Gastrocnemius medialis (tissue), 4 donors: ENCODE results near the gene SNRK. TPM values are rescaled to one million over a fixed set of nuclear protein-coding genes. Genes with fewer than 3 reads are reported as not detected.
A peak's percentile ranks its signal among the peaks of the same experiment; 100 is the strongest.

Experiments
- ATAC-seq, 2 donors: fragments of 150-250 bp; one replicate each; pipeline ENCODE4 v1.9.1; 2016
- DNase-seq, 2 donors: peaks; one replicate each; pipeline ENCODE4 v3.0.0-alpha.2; 2019
- H3K27ac ChIP-seq, 4 donors: fragments of 200-600 bp; sonication (generic); 1 replicate in 1 of 4; 2 replicates in 3 of 4; pipeline ENCODE4 v1.5.1; 2016 to 2018; ENCODE audit warnings: mild to moderate bottlenecking in 2 of 4, moderate library complexity in 1 of 4
- H3K27me3 ChIP-seq, 3 donors: fragments of 200-600 bp; sonication (generic) in 2 of 3; 1 replicate in 1 of 3; 2 replicates in 2 of 3; pipeline versions ENCODE4 v1.5.1 to v1.6.0; 2016 to 2019; ENCODE audit warnings: mild to moderate bottlenecking in 1 of 3, moderate library complexity in 1 of 3
- H3K36me3 ChIP-seq, 2 donors: fragments of 200-600 bp; sonication (generic) in 1 of 2; one replicate each; pipeline ENCODE4 v1.5.1; 2017 to 2018
- H3K4me1 ChIP-seq, 2 donors: fragments of 200-600 bp; sonication (generic) in 1 of 2; one replicate each; pipeline ENCODE4 v1.5.1; 2016 to 2017; ENCODE audit warnings: mild to moderate bottlenecking in 2 of 2
- H3K4me3 ChIP-seq, 4 donors: fragments of 200-600 bp; sonication (generic) in 3 of 4; 1 replicate in 1 of 4; 2 replicates in 3 of 4; pipeline ENCODE4 v1.5.1; 2016 to 2019; ENCODE audit warnings: mild to moderate bottlenecking in 2 of 4
- H3K9me3 ChIP-seq, 3 donors: fragments of 200-600 bp; sonication (generic) in 2 of 3; 1 replicate in 1 of 3; 2 replicates in 2 of 3; pipeline ENCODE4 v1.5.1; 2016 to 2019
- POLR2A ChIP-seq, 2 donors: fragments of 450-650 bp; IDR thresholded peaks; one replicate each; pipeline ENCODE4 v1.6.1; 2017; ENCODE audit warnings: antibody characterized with exemption in 2 of 2, mild to moderate bottlenecking in 2 of 2, moderate library complexity in 2 of 2
- in situ Hi-C, 4 donors: fragments of 200-750 bp; cut with MboI; loops; one replicate each; pipeline versions ENCODE4 v1.15.0 to v1.8.0; 2017; ENCODE audit warnings: low sequenced_read_pairs in 4 of 4
- intact Hi-C: fragments of 100-400 bp; cut with DNase I; formaldehyde crosslinking; loops from one replicate; pipeline ENCODE4 v1.15.1; 2023; ENCODE audit warnings: low total_unique reads
- total RNA-seq, 4 donors: library from RNA; depleted of rRNA; stranded (reverse); fragments of >200 nt; gene quantifications; one replicate each; pipeline versions ENCODE4 v1.1.0 to v1.2.3, GENCODE V29; 2016
- TF ChIP-seq, protein P1 (sequence below), 5 experiments: fragments of 450-650 bp in 3 of 5; fragments of 200-600 bp in 2 of 5; sonication (generic) in 2 of 5; IDR thresholded peaks in 4 of 5; conservative IDR thresholded peaks in 1 of 5; 1 replicate in 4 of 5; 2 replicates in 1 of 5; pipeline ENCODE4 v1.5.1; 2016 to 2019; ENCODE audit warnings: antibody characterized with exemption in 5 of 5, mild to moderate bottlenecking in 3 of 5, moderate library complexity in 3 of 5

The SNRK gene, protein sequence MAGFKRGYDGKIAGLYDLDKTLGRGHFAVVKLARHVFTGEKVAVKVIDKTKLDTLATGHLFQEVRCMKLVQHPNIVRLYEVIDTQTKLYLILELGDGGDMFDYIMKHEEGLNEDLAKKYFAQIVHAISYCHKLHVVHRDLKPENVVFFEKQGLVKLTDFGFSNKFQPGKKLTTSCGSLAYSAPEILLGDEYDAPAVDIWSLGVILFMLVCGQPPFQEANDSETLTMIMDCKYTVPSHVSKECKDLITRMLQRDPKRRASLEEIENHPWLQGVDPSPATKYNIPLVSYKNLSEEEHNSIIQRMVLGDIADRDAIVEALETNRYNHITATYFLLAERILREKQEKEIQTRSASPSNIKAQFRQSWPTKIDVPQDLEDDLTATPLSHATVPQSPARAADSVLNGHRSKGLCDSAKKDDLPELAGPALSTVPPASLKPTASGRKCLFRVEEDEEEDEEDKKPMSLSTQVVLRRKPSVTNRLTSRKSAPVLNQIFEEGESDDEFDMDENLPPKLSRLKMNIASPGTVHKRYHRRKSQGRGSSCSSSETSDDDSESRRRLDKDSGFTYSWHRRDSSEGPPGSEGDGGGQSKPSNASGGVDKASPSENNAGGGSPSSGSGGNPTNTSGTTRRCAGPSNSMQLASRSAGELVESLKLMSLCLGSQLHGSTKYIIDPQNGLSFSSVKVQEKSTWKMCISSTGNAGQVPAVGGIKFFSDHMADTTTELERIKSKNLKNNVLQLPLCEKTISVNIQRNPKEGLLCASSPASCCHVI
- total RNA-seq: 10 to 100 TPM; 18.4 to 29.0 (median 21.9) TPM

DNA sequence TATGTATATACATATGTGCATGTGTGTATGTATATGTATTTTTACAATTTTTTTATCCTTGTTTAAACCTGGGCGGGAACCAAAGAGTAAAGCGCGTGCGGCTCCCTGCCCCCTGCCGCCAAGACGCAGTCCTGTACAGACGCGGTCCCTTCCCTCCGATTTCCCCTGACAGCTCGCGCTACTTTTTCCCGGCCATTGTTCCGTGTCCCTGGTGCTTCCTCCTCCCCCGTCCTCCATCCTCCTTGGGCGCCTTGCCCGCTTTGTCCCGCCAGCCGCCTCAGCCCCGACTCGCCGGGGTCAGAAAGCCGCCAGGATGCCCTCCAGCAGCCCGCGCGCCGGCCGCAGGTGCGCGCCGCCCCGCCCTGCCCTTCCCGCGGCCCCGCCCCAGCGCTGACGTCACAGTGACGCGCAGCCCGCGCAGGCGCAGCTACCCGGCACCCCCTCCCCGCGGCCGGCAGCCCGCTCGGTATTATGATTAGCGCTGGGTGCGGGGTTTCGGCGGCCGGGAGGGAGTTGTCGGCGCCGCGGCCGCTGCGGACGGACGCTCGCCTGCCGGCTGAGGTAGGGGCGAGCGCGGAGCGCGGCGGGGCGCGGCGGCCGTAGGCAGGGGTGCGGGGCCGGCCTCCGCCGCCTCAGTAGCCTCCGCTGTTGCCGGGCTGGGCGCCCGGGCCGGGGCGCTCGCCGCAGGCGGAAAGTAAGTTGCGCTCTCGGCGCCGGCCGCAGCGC lies at the start of gene SNRK:
TSS of gene SNRK (plus strand) at position 426 of the 726 bp plus-strand sequence. CDS start 16,664 bp downstream, outside the sequence.
- H3K27ac ChIP-seq: peak within 1 kb of the TSS; percentile 81 to 88 (median 86)
- no peaks in the 10 kb centered on the region for H3K27me3 ChIP-seq
- peak within 1 kb of the TSS; percentile 62 to 79 (median 72) for H3K4me3 ChIP-seq
- no peaks in the 10 kb centered on the region for H3K9me3 ChIP-seq
- DNase-seq (peak; percentile 68 to 80), ATAC-seq (peak; percentile 93 to 96)
- H3K36me3 ChIP-seq: no peaks in the 10 kb centered on the region
- peaks cover 41 to 46% of the 10 kb centered on the region in 2 donors for H3K4me1 ChIP-seq
- in situ Hi-C loops: loop anchor here in 1 of 4 donors (10.0 kb wide), 1 partner anchor 219 kb away; no protein-coding TSS in a partner anchor
- TF ChIP-seq POLR2A (IDR thresholded peaks at IDR 0.05): peak; percentile 94 to 97
- TF ChIP-seq, protein P1, sequence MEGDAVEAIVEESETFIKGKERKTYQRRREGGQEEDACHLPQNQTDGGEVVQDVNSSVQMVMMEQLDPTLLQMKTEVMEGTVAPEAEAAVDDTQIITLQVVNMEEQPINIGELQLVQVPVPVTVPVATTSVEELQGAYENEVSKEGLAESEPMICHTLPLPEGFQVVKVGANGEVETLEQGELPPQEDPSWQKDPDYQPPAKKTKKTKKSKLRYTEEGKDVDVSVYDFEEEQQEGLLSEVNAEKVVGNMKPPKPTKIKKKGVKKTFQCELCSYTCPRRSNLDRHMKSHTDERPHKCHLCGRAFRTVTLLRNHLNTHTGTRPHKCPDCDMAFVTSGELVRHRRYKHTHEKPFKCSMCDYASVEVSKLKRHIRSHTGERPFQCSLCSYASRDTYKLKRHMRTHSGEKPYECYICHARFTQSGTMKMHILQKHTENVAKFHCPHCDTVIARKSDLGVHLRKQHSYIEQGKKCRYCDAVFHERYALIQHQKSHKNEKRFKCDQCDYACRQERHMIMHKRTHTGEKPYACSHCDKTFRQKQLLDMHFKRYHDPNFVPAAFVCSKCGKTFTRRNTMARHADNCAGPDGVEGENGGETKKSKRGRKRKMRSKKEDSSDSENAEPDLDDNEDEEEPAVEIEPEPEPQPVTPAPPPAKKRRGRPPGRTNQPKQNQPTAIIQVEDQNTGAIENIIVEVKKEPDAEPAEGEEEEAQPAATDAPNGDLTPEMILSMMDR (IDR thresholded peaks at IDR 0.05 in 4 of 5, conservative IDR thresholded peaks at IDR 0.05 in 1 of 5): peak in 4 of 5 experiments; percentile 4 to 39 (median 16)
- intact Hi-C loops: loop anchor here (2.0 to 10.0 kb wide), 5 partner anchors 33 to 406 kb away; partner anchors contain the start of genes ABHD5 and POMGNT2

DNA sequence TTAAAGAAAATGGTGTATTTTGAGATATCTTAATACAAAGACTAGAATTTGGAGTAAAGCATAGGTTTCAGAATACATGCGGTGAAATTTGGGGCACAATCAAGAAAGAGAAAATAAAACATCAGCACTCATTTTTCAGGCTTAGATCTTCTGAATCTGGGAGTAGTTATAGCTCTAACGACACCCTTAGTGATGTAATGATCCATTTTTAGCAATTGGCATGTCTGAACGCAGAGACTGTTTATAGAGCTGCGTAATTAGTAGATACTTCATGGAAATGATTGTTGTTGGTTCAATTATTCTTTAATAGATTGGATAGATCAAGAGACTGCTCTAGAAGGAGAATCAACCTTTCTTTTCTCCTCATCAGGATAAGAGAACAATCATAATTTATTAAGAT lies 47.5 kb upstream of the SNRK start:
- intact Hi-C loops (no loop called here), in situ Hi-C loops (no loop called here)
- Histone ChIP-seq H3K27me3 (no peaks in the 10 kb centered on the region), H3K9me3 (no peaks in the 10 kb centered on the region), H3K36me3 (no peaks in the 10 kb centered on the region), H3K27ac (no peak overlapping the region), H3K4me3 (no peak overlapping the region), H3K4me1 (no peaks in the 10 kb centered on the region)
- no peak for TF ChIP-seq POLR2A (IDR thresholded peaks at IDR 0.05)
- TF ChIP-seq, protein P1 (IDR thresholded peaks at IDR 0.05 in 4 of 5, conservative IDR thresholded peaks at IDR 0.05 in 1 of 5): no peak
- ATAC-seq (no peak), DNase-seq (no peak)

DNA sequence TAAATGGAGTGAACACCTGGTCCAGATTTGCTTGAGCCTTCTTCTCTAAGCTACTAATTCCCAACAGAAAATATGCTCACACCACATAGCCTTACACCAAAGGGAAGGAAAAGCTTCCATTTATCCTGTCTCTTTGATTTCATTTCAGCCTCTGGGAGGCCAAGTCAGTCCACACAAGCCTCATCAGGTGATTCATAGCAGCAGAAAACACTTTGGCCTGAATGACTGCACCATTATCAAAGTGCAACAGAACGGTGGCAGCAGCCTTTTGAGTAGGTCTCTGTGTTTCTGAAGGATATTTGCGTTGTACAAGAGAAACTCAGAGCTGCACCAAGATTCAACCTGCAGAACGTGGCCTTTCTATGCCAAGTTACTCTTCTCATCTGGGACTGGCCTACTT lies 46.6 kb upstream of the SNRK start:
- H3K27ac ChIP-seq: no peak overlapping the region
- in situ Hi-C loops: no loop called here
- no peak for TF ChIP-seq POLR2A (IDR thresholded peaks at IDR 0.05)
- TF ChIP-seq, protein P1 (IDR thresholded peaks at IDR 0.05 in 4 of 5, conservative IDR thresholded peaks at IDR 0.05 in 1 of 5): no peak

More for the DNA sequence above, 46.6 kb upstream of the SNRK start:
- Histone ChIP-seq H3K27me3 (no peaks in the 10 kb centered on the region), H3K9me3 (no peaks in the 10 kb centered on the region), H3K4me1 (peaks cover 0 to 8% of the 10 kb centered on the region in 2 donors), H3K36me3 (no peaks in the 10 kb centered on the region), H3K4me3 (no peak overlapping the region)
- intact Hi-C loops: no loop called here
- DNase-seq (no peak), ATAC-seq (no peak)
